ENCODE measurements around the gene MCC.

MCC gene

DNA sequence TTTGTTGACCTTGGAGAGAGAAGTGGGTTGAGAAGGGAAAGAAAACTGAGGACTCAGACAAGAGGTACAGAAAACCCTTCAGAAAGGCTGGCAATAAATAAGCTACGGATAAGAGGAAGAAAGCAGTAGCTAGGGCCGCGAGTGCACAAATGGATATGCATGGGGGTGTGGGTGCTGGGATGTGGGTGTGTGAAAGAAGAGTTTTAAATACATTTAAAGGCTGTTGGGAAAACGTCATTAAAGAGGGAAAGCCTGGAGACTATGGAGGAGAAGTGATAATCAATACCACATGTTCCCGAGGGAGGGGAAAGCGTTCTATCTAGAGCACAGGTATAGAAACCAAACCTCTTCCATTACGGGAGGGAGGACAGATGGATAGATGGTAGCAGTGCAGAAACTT lies 230.7 kb downstream of the MCC start:
- no peak for DNase-seq (ENCODE audit: low read depth in 2 of 2)
- TF ChIP-seq, protein P1, sequence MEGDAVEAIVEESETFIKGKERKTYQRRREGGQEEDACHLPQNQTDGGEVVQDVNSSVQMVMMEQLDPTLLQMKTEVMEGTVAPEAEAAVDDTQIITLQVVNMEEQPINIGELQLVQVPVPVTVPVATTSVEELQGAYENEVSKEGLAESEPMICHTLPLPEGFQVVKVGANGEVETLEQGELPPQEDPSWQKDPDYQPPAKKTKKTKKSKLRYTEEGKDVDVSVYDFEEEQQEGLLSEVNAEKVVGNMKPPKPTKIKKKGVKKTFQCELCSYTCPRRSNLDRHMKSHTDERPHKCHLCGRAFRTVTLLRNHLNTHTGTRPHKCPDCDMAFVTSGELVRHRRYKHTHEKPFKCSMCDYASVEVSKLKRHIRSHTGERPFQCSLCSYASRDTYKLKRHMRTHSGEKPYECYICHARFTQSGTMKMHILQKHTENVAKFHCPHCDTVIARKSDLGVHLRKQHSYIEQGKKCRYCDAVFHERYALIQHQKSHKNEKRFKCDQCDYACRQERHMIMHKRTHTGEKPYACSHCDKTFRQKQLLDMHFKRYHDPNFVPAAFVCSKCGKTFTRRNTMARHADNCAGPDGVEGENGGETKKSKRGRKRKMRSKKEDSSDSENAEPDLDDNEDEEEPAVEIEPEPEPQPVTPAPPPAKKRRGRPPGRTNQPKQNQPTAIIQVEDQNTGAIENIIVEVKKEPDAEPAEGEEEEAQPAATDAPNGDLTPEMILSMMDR (IDR thresholded peaks at IDR 0.05; ENCODE audit: low read depth, low read length): no peak
- H3K4me3 ChIP-seq (replicated peaks in 1 of 2; ENCODE audit: low read depth in 2 of 2, low read length in 2 of 2): no peak overlapping the region

DNA sequence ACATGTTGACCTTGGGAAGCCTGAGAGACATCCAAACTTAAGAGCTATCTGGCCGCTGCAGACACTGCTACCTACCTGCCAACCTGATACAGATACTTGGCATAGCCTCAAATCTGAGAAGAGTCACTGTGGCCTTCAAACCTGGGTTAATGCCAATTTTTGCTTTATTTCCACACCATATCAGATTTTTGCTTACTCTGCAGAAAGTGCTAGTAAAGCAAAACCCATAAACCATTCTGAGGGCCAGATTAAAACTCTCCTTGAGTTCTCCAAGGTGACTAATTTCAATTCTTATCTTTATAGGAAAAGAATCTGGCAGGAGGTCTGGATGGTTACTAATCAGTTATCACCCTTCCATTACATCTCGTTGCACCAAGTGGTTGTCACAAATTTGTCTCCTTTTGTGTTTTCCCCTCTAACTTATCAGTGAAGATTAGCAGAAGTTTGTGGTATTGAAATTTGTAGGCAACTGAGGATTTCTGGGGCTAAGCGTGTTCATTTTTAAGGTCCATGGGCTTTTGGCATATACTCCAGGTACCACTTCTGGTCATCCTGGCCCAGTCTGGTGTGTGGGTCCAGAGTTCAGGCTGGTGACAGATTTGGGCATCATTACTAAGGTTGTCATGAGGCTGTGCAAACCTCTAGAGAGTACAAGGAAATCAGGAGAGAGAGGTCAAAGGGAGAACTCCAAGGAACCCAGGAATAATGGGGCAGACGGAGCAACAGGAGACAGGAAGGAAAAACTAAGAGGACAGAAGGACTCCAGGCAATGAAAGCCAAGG lies 231.4 kb downstream of the MCC start:
- no peak overlapping the region for H3K4me3 ChIP-seq (replicated peaks in 1 of 2; ENCODE audit: low read depth in 2 of 2, low read length in 2 of 2)
- DNase-seq (ENCODE audit: low read depth in 2 of 2): no peak
- TF ChIP-seq, protein P1 (IDR thresholded peaks at IDR 0.05; ENCODE audit: low read depth, low read length): no peak

DNA sequence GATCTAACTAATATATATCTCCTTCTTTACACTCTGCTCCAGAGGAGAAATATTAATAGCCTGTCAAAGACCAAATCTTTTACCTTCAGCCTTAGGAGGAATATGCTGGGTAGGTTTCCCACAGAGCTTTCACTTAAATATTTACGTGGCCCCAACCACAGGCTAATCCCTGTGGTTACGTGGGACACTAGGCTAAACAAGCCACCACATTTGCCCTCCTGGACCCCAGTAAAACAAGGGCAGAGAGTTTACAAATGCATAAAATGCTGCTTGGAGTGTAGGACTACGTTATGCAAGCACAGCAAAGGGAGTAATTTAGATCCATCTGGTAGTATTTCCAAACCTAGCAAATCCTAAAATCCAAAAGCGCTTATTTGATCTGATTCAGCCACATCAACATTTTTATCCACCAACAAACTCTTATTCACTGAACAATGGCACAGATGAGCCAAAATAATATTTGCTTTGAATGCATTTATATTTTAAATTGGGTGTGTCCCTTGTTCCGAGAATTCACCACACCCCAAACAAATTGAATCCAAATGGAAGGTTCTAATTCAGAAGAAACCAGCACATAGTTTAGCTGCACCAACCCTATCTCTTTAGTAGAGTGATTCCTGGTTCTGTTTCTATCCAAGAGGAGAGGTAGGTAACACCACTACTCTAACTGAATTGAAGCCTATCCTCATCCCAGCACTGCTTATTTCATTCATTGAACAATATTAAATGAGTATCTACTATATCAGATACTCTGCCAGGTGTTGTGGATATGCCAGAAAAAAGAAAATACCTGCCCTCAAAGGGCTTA lies 232.5 kb downstream of the MCC start:
- TF ChIP-seq, protein P1 (IDR thresholded peaks at IDR 0.05; ENCODE audit: low read depth, low read length): no peak
- DNase-seq (ENCODE audit: low read depth in 2 of 2): no peak

DNA sequence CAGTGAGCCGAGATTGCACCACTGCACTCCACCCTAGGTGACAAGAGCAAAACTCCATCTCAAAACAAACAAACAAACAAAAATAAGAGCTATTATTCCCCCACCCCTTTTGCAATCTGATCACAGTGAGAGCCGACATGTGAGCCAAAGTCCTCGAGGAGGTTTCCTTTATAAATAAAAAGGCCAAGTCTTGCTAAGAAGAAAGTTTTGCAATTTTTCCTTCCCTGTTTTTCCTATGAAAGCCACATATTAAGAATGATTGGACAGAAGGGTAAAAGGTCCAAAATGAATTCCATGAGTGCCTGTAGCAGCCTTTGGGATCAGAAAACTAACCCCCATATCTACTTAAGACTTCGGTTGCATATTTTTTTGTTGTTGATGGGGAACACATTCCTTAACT lies 233.1 kb downstream of the MCC start:
- peak in 1 of 2 donors; percentile 34 for DNase-seq (ENCODE audit: low read depth in 2 of 2)
- no peak overlapping the region for H3K4me3 ChIP-seq (replicated peaks in 1 of 2; ENCODE audit: low read depth in 2 of 2, low read length in 2 of 2)
- TF ChIP-seq, protein P1 (IDR thresholded peaks at IDR 0.05; ENCODE audit: low read depth, low read length): no peak

More for the DNA sequence above, 232.5 kb downstream of the MCC start:
- no peak overlapping the region for H3K4me3 ChIP-seq (replicated peaks in 1 of 2; ENCODE audit: low read depth in 2 of 2, low read length in 2 of 2)

DNA sequence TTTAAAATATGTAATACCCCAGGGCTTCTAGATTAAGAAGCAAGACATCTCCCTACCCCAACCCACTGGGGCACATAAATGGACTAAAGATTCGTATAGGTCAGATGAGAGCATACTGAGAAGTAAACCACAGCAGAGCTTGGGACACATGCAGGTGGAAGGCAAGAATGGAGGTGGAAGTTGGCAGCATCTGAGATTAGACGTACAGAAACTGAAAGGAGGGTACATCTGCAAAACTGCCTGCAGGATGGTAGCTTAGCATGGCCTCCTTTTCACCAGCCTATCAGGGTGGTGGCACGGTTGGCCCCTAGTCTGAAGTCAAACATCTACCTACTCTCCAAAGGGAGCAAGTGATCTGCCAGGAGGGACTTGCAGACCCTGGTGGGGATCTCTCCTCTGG lies 235.2 kb downstream of the MCC start:
- TF ChIP-seq, protein P1 (IDR thresholded peaks at IDR 0.05; ENCODE audit: low read depth, low read length): no peak

DNA sequence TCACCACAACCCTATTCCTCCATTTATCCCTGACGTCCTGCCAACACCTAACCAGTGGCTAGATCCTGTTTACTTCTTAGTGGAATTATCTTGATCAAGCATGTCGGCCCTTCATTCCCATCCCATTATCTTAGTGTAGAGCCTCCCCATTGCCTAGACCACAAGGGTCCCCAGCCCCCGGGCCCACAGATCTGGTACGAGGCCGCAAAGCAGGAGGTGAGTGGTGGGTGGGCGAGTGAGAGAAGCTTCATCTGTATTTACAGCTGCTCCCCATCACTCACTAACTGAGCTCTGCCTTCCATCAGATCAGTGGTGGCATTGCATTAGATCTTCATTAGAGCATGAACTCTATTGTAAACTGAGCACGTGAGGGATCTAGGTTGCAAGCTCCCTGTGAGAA lies 236.2 kb downstream of the MCC start:
- TF ChIP-seq, protein P1 (IDR thresholded peaks at IDR 0.05; ENCODE audit: low read depth, low read length): no peak
- DNase-seq (ENCODE audit: low read depth in 2 of 2): no peak
- no peak overlapping the region for H3K4me3 ChIP-seq (replicated peaks in 1 of 2; ENCODE audit: low read depth in 2 of 2, low read length in 2 of 2)

More for the DNA sequence above, 235.2 kb downstream of the MCC start:
- no peak overlapping the region for H3K4me3 ChIP-seq (replicated peaks in 1 of 2; ENCODE audit: low read depth in 2 of 2, low read length in 2 of 2)
- DNase-seq (ENCODE audit: low read depth in 2 of 2): no peak

All from cardiac fibroblast (primary cell).